Measurements from ENCODE around the gene AK3. TPM values are rescaled to one million over a fixed set of nuclear protein-coding genes. Genes with fewer than 3 reads are reported as not detected.
A peak's percentile ranks its signal among the peaks of the same experiment; 100 is the strongest.

AK3 gene
- total RNA-seq, 1 donor from 2014 or later, result 45.1 TPM

GRCh38 chr9:4774209-4774608 is 33.2 kb upstream of the AK3 start:
- Mint-ChIP-seq H3K4me1 (ENCODE audit: low read depth, unreplicated experiment) (no peaks in the 10 kb centered on the region), H3K4me3 (ENCODE audit: unreplicated experiment) (no peak overlapping the region), H3K27me3 (ENCODE audit: low read depth, unreplicated experiment) (no peaks in the 10 kb centered on the region), H3K36me3 (ENCODE audit: low read depth, unreplicated experiment) (no peaks in the 10 kb centered on the region), H3K27ac (ENCODE audit: unreplicated experiment) (no peak overlapping the region), H3K9me3 (ENCODE audit: unreplicated experiment) (no peaks in the 10 kb centered on the region)
- H4K20me1 ChIP-seq (ENCODE audit: insufficient read depth, low read length), result no peaks in the 10 kb centered on the region
- H3K4me3 ChIP-seq (ENCODE audit: insufficient read depth, low read depth, low read length), result no peak overlapping the region
- no peak for DNase-seq (ENCODE audit: low read depth)
- H3K4me1 ChIP-seq (ENCODE audit: insufficient read depth, low read length), result peaks cover 2% of the 10 kb centered on the region
- no peak overlapping the region for H3K4me2 ChIP-seq (ENCODE audit: low read length)
- TF ChIP-seq EZH2 (IDR thresholded peaks at IDR 0.05; ENCODE audit: insufficient read depth, low read length) (no peak), CTCF (IDR thresholded peaks at IDR 0.05; ENCODE audit: insufficient read depth, low read depth, low read length) (no peak)
- no peak overlapping the region for H2AFZ ChIP-seq (ENCODE audit: low read depth, low read length)
- H3K27me3 ChIP-seq (ENCODE audit: insufficient read depth, low read length), result no peaks in the 10 kb centered on the region
- no peak overlapping the region for H3K27ac ChIP-seq (ENCODE audit: low read depth, low read length)
- H3K9me3 ChIP-seq (ENCODE audit: insufficient read depth, low read depth, low read length), result no peaks in the 10 kb centered on the region
- FAIRE-seq, result no peak
- no peaks in the 10 kb centered on the region for H3K36me3 ChIP-seq (ENCODE audit: insufficient read depth, low read length)
- H3K79me2 ChIP-seq (ENCODE audit: insufficient read depth, low read length), result no peaks in the 10 kb centered on the region
- H3K9ac ChIP-seq (ENCODE audit: low read length), result no peak overlapping the region

DNA sequence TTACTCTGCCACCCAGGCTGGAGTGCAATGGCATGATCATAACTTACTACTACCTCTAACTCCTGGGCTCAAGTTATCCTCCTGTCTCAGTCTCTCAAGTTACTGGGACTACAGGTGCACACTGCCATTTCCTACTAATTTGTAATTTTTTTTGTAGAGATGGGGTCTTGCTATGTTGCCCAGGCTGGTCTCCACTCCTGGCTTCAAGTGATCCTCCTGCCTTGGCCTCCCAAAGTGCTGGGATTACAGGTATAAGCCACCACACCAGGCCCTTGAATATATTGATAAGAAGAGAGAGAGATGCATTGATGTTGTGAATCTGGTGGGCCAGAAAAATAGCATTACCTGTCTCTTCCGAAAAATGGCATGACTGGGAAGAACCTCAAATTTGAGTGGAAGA is 30.8 kb upstream of the AK3 start:
- Histone ChIP-seq H3K79me2 (ENCODE audit: insufficient read depth, low read length) (no peaks in the 10 kb centered on the region), H3K4me1 (ENCODE audit: insufficient read depth, low read length) (peaks cover 5% of the 10 kb centered on the region), H3K4me2 (ENCODE audit: low read length) (no peak overlapping the region), H3K9ac (ENCODE audit: low read length) (no peak overlapping the region), H2AFZ (ENCODE audit: low read depth, low read length) (no peak overlapping the region), H3K36me3 (ENCODE audit: insufficient read depth, low read length) (no peaks in the 10 kb centered on the region), H3K4me3 (ENCODE audit: insufficient read depth, low read depth, low read length) (no peak overlapping the region), H3K27ac (ENCODE audit: low read depth, low read length) (no peak overlapping the region), H3K27me3 (ENCODE audit: insufficient read depth, low read length) (no peaks in the 10 kb centered on the region), H4K20me1 (ENCODE audit: insufficient read depth, low read length) (no peaks in the 10 kb centered on the region), H3K9me3 (ENCODE audit: insufficient read depth, low read depth, low read length) (no peaks in the 10 kb centered on the region)
- no peak overlapping the region for H3K4me3 Mint-ChIP-seq (ENCODE audit: unreplicated experiment)
- H3K36me3 Mint-ChIP-seq (ENCODE audit: low read depth, unreplicated experiment), result no peaks in the 10 kb centered on the region
- no peaks in the 10 kb centered on the region for H3K9me3 Mint-ChIP-seq (ENCODE audit: unreplicated experiment)
- H3K27ac Mint-ChIP-seq (ENCODE audit: unreplicated experiment), result no peak overlapping the region
- FAIRE-seq, result no peak
- no peak for DNase-seq (ENCODE audit: low read depth)
- TF ChIP-seq EZH2 (IDR thresholded peaks at IDR 0.05; ENCODE audit: insufficient read depth, low read length) (no peak), CTCF (IDR thresholded peaks at IDR 0.05; ENCODE audit: insufficient read depth, low read depth, low read length) (no peak)
- H3K27me3 Mint-ChIP-seq (ENCODE audit: low read depth, unreplicated experiment), result no peaks in the 10 kb centered on the region
- H3K4me1 Mint-ChIP-seq (ENCODE audit: low read depth, unreplicated experiment), result no peaks in the 10 kb centered on the region

DNA sequence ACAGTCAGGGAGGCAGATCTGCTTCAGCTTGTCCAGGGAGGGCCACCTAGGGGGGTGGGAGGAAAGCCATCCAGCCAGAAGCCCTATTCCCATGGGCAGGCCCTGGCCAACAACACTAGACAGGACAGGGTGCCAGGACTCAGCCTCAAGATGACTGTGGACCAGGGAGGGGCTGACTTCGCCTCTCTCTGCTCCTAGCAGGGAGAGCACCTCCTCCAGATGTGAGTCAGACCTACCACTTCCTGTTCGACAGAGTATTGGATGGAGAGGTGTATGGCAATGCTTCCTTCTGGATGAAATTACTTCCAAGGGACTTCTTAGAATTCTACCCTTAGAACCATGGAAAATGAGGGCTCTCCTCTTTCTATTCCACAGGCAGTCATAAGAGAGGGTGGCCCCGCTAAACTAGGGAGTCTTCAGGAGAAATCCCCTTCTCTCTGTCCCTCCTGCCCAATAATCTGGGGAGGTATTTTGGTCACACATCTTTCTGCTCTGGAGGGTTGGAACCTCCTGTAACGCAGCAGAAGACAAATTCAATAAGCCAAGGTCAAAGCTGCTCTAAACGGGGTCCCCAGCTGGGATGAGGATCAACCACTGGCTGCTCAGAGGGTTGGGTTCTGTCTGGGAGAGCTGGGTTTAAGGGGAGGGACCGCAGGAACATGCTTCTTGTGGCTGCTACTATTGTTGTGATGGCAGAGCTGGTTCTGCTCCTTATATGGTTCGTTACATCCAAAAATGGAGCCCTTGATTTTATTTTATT is 28.5 kb upstream of the AK3 start:
- H3K27ac Mint-ChIP-seq (ENCODE audit: unreplicated experiment), result no peak overlapping the region
- H3K79me2 ChIP-seq (ENCODE audit: insufficient read depth, low read length), result no peaks in the 10 kb centered on the region
- no peaks in the 10 kb centered on the region for H3K9me3 ChIP-seq (ENCODE audit: insufficient read depth, low read depth, low read length)
- H3K4me3 ChIP-seq (ENCODE audit: insufficient read depth, low read depth, low read length), result no peak overlapping the region
- H3K9me3 Mint-ChIP-seq (ENCODE audit: unreplicated experiment), result no peaks in the 10 kb centered on the region
- H3K4me2 ChIP-seq (ENCODE audit: low read length), result no peak overlapping the region
- no peaks in the 10 kb centered on the region for H3K27me3 ChIP-seq (ENCODE audit: insufficient read depth, low read length)
- H4K20me1 ChIP-seq (ENCODE audit: insufficient read depth, low read length), result no peaks in the 10 kb centered on the region
- H3K4me3 Mint-ChIP-seq (ENCODE audit: unreplicated experiment), result no peak overlapping the region
- no peaks in the 10 kb centered on the region for H3K27me3 Mint-ChIP-seq (ENCODE audit: low read depth, unreplicated experiment)
- DNase-seq (ENCODE audit: low read depth), result peak; percentile 35
- H3K4me1 ChIP-seq (ENCODE audit: insufficient read depth, low read length), result peaks cover 5% of the 10 kb centered on the region
- no peaks in the 10 kb centered on the region for H3K4me1 Mint-ChIP-seq (ENCODE audit: low read depth, unreplicated experiment)
- H3K36me3 Mint-ChIP-seq (ENCODE audit: low read depth, unreplicated experiment), result no peaks in the 10 kb centered on the region
- no peak overlapping the region for H3K27ac ChIP-seq (ENCODE audit: low read depth, low read length)
- peak overlapping the region; percentile 57 for H2AFZ ChIP-seq (ENCODE audit: low read depth, low read length)
- TF ChIP-seq EZH2 (IDR thresholded peaks at IDR 0.05; ENCODE audit: insufficient read depth, low read length), result no peak
- no peak for TF ChIP-seq CTCF (IDR thresholded peaks at IDR 0.05; ENCODE audit: insufficient read depth, low read depth, low read length)
- no peak overlapping the region for H3K9ac ChIP-seq (ENCODE audit: low read length)
- FAIRE-seq, result no peak
- H3K36me3 ChIP-seq (ENCODE audit: insufficient read depth, low read length), result no peaks in the 10 kb centered on the region

Measured in astrocyte (in vitro differentiated cells and primary cell).